ENCODE results near the gene GNAZ. TPM values are rescaled to one million over a fixed set of nuclear protein-coding genes. Genes with fewer than 3 reads are reported as not detected.

The GNAZ gene
- total RNA-seq, 4 donors from 2014 or later: 4.2 to 8.2 (median 4.8) TPM

DNA sequence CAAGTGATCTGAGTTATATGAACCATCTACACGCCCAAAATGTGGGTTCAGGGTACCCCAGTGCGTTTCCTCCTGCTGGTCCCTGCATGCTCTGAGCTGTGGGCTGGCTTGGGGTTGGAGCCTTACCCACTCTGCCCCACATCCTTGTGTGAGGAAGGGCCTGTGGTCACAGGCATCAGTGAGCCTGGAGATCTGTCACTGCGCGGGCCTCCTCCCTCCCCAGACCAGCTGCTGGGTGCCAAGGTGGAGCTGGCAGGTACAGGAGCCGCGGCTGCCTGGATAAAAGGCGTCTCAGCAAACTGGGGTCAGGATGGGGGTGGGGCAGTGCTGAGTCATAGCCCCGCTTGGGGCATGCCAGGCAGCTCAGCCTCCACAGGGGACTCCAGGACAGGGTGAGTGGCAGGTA, 17.9 kb downstream of the GNAZ start:
- Histone ChIP-seq H3K27ac (no peak overlapping the region), H3K4me1 (peaks cover 0 to under 1% of the 10 kb centered on the region in 2 donors), H3K9me3 (no peaks in the 10 kb centered on the region), H3K4me3 (replicated peaks in 1 of 3) (no peak overlapping the region), H3K36me3 (no peaks in the 10 kb centered on the region), H3K27me3 (no peaks in the 10 kb centered on the region)
- 88 to 90% methylated on average over 4 to 8 of the region's 8 CpGs for WGBS, 2 donors
- DNase-seq: no peak
- TF ChIP-seq, protein P1, sequence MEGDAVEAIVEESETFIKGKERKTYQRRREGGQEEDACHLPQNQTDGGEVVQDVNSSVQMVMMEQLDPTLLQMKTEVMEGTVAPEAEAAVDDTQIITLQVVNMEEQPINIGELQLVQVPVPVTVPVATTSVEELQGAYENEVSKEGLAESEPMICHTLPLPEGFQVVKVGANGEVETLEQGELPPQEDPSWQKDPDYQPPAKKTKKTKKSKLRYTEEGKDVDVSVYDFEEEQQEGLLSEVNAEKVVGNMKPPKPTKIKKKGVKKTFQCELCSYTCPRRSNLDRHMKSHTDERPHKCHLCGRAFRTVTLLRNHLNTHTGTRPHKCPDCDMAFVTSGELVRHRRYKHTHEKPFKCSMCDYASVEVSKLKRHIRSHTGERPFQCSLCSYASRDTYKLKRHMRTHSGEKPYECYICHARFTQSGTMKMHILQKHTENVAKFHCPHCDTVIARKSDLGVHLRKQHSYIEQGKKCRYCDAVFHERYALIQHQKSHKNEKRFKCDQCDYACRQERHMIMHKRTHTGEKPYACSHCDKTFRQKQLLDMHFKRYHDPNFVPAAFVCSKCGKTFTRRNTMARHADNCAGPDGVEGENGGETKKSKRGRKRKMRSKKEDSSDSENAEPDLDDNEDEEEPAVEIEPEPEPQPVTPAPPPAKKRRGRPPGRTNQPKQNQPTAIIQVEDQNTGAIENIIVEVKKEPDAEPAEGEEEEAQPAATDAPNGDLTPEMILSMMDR (IDR thresholded peaks at IDR 0.05): no peak
- no peak for TF ChIP-seq POLR2A (IDR thresholded peaks at IDR 0.05)
- intact Hi-C loops (cut with DNase I): no loop called here

DNA sequence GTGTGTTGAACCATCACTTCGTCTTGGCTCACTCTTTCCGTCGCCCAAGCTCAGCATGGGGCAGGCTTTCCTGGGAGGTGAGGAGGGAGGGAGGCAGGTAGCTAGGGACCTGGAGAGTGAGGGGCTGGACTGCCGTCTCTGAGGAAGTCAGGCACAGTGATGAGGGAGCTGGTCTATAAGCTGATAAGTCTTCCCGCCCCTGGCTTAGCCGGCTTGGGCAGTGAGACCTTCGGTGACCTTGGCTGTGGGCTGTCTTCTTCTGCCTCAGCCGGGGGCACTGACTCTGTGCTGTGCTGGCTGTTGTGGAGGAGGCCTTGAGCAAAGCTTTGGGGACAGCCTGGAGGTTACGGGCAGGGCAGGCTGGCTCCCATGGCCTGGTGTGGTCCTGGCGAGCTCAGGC, 18.7 kb downstream of the GNAZ start:
- peaks cover 0 to 3% of the 10 kb centered on the region in 2 donors for H3K4me1 ChIP-seq
- H3K27ac ChIP-seq: no peak overlapping the region
- intact Hi-C loops (cut with DNase I): no loop called here
- H3K4me3 ChIP-seq (replicated peaks in 1 of 3): no peak overlapping the region
- 91% methylated on average over 9 of the region's 10 CpGs; no CpG with 5 or more reads in 1 of the 2 donors for WGBS, 2 donors
- DNase-seq: no peak
- no peak for TF ChIP-seq POLR2A (IDR thresholded peaks at IDR 0.05)
- TF ChIP-seq, protein P1 (IDR thresholded peaks at IDR 0.05): no peak
- H3K9me3 ChIP-seq: no peaks in the 10 kb centered on the region
- H3K36me3 ChIP-seq: no peaks in the 10 kb centered on the region
- no peaks in the 10 kb centered on the region for H3K27me3 ChIP-seq

DNA sequence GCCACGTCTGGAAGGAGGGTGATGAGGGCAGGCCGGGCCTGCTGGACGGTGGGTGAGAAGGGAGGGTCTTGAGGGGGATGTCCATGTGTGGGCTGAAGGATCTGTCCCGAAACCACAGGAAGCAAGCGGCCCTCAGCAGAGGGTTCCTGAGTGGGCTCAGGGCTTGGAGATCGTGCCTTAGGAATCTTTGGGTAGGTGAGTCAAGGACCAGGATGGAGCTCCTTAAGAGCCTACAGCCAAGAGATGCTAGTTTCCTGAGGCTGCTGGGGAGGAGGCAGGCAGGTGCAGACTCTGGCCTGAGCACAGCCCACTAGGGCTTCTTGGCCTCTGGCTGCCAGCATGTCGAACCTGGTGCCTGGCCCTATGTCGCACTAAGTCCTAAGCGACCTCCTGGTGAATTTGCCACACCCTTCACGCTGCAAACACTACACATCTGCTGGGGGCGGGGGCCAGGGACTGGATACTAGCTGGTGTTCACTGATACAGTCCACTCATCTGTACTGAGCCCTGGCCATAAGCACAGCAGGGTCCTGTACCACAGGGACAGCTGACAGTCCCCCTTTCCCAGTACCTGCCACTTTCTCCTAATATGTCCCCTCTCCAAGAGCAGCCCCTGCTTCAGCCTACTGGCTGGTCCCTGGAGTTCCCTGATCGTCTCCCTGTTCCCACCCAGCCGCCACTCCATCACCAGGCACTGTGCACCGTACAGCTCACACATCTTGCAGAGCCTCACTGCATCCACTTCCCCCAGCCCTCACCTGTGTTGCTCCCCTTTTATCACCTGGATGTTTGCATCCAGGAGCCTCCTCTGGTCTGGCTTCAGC, 19.5 kb downstream of the GNAZ start:
- H3K27me3 ChIP-seq: no peaks in the 10 kb centered on the region
- no peaks in the 10 kb centered on the region for H3K9me3 ChIP-seq
- H3K4me3 ChIP-seq (replicated peaks in 1 of 3): no peak overlapping the region
- TF ChIP-seq, protein P1 (IDR thresholded peaks at IDR 0.05): no peak
- no peak for TF ChIP-seq POLR2A (IDR thresholded peaks at IDR 0.05)
- intact Hi-C loops (cut with DNase I): no loop called here
- WGBS, 2 donors: 90 to 94% methylated on average over 14 of the region's 14 CpGs
- H3K27ac ChIP-seq: no peak overlapping the region
- DNase-seq: no peak
- no peaks in the 10 kb centered on the region for H3K36me3 ChIP-seq
- peaks cover 0 to 3% of the 10 kb centered on the region in 2 donors for H3K4me1 ChIP-seq

DNA sequence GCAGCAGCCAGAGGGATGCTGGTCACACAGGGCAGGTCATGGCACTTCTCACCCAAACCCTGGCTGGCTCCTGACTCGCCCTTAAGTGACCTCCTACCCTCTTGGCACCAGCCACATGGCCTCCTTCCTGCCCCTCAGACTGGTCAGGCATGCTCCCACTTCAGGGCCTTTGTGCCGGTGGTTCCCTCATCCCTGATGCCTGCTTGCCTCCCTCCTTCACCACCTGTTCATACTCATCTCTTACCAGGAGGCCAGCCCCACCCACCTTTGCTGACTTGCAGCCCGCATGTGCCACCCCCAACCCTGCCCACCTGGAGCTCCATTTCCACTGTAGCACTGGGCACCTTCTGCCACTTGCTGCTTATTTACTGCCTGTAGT, 20.1 kb downstream of the GNAZ start:
- TF ChIP-seq POLR2A (IDR thresholded peaks at IDR 0.05): no peak
- TF ChIP-seq, protein P1 (IDR thresholded peaks at IDR 0.05): no peak
- intact Hi-C loops (cut with DNase I): no loop called here
- no peak for DNase-seq
- Histone ChIP-seq H3K36me3 (no peaks in the 10 kb centered on the region), H3K27me3 (no peaks in the 10 kb centered on the region), H3K9me3 (no peaks in the 10 kb centered on the region), H3K4me3 (replicated peaks in 1 of 3) (no peak overlapping the region), H3K27ac (no peak overlapping the region), H3K4me1 (peaks cover 0 to 3% of the 10 kb centered on the region in 2 donors)
- 64 to 76% methylated on average over 3 of the region's 3 CpGs for WGBS, 2 donors

DNA sequence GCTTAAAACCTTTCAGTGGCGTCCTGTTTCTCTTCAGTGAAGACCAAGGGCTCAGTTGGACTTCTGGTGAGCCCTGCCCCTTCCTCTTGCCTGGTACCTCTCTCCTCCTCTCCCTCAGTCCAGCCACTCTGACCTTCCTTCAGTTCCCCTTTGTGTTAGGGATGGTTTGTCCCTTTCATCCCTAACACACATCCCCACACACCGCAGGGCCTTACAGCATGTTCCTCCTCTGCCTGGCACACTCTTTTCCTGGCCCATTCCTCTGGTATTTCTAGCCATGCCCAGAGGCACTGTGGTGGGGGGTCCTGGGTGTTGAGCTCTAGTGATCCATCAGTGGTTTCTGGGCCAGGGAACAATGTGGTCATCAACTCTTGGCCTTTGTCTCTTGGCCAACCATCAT, 21.4 kb downstream of the GNAZ start:
- peaks cover 0 to 3% of the 10 kb centered on the region in 2 donors for H3K4me1 ChIP-seq
- H3K27ac ChIP-seq: no peak overlapping the region
- WGBS, 2 donors: 85 to 86% methylated on average over 2 of the region's 2 CpGs
- no peak for DNase-seq
- intact Hi-C loops (cut with DNase I): no loop called here
- no peaks in the 10 kb centered on the region for H3K36me3 ChIP-seq
- TF ChIP-seq, protein P1 (IDR thresholded peaks at IDR 0.05): no peak
- no peak for TF ChIP-seq POLR2A (IDR thresholded peaks at IDR 0.05)
- no peak overlapping the region for H3K4me3 ChIP-seq (replicated peaks in 1 of 3)
- no peaks in the 10 kb centered on the region for H3K27me3 ChIP-seq
- no peaks in the 10 kb centered on the region for H3K9me3 ChIP-seq

All from thyroid gland (tissue), 4 donors.